Panc1 (cell line): ENCODE measurements around the gene CD55. TPM values are rescaled to one million over a fixed set of nuclear protein-coding genes. Genes with fewer than 3 reads are reported as not detected.

Experiments
- ATAC-seq: fragments of 200-7000 bp; cut with Tn5 transposase; 2 replicates; pipeline ENCODE4 v1.9.1; 2020; ENCODE audit warnings: mild to moderate bottlenecking, moderate library complexity
- BruUV-seq: library from RNA; stranded (reverse); fragments of 400-500 nt; replicated peaks from 2 replicates; lab custom pipeline; 2021; lab: Mats Ljungman, UMichigan
- CTCF ChIA-PET: fragments of 300-600 bp; sonication (Branson Sonifier 250); formaldehyde crosslinking; loops from one replicate; lab custom pipeline; 2022; ENCODE audit warnings: antibody characterized with exemption; lab: Charles Lee
- POLR2A ChIA-PET: fragments of 300-600 bp; sonication (Branson Sonifier 250); formaldehyde crosslinking; loops from one replicate; lab custom pipeline; 2022; ENCODE audit warnings: antibody characterized with exemption; lab: Charles Lee
- DNase-seq: peaks from one replicate; pipeline ENCODE4 v3.0.0-alpha.2; 2010; ENCODE audit warnings: low read depth, low spot score
- H3K27ac ChIP-seq: 2 replicates; pipeline ENCODE4 v1.5.1; 2011; ENCODE audit warnings: mild to moderate bottlenecking, low read length, inconsistent platforms
- H3K27me3 ChIP-seq: fragments of 200-500 bp; sonication (Bioruptor generic); 2 replicates; pipeline ENCODE4 v1.6.0; 2014; ENCODE audit warnings: low read length, inconsistent platforms; ENCODE audit not compliant: control insufficient read depth, insufficient read depth
- H3K36me3 ChIP-seq: fragments of 200-500 bp; sonication (Bioruptor generic); 2 replicates; pipeline ENCODE4 v1.5.1; 2014; ENCODE audit warnings: inconsistent platforms, mild to moderate bottlenecking, low read length, moderate library complexity; ENCODE audit not compliant: control insufficient read depth, insufficient read depth
- H3K4me1 ChIP-seq: 2 replicates; pipeline ENCODE4 v1.5.1; 2011; ENCODE audit warnings: inconsistent platforms, mild to moderate bottlenecking, low read length, moderate library complexity; ENCODE audit not compliant: control insufficient read depth, insufficient read depth
- H3K4me3 ChIP-seq, 2 experiments: 2 replicates each; pipeline ENCODE4 v1.5.1; 2011 to 2012; ENCODE audit warnings: low read depth in 2 of 2, low read length in 2 of 2, mild to moderate bottlenecking in 2 of 2, inconsistent platforms in 1 of 2, moderate library complexity in 1 of 2
- H3K9me3 ChIP-seq: fragments of 200-500 bp; sonication (Bioruptor generic); 2 replicates; pipeline ENCODE4 v1.5.1; 2014; ENCODE audit warnings: low read depth, mild to moderate bottlenecking, inconsistent platforms, low read length, moderate library complexity; ENCODE audit not compliant: control insufficient read depth, insufficient read depth
- POLR2AphosphoS5 ChIP-seq: IDR thresholded peaks from 2 replicates; pipeline ENCODE4 v1.6.1; 2012; ENCODE audit warnings: mild to moderate bottlenecking, low read depth, low read length, moderate library complexity
- SIN3A ChIP-seq: IDR thresholded peaks from 2 replicates; pipeline ENCODE4 v1.6.1; 2012; ENCODE audit warnings: low read depth, mild to moderate bottlenecking, low read length, moderate library complexity, borderline replicate concordance; ENCODE audit not compliant: insufficient read depth
- TCF7L2 ChIP-seq: IDR thresholded peaks from 2 replicates; pipeline ENCODE4 v1.6.1; 2011; ENCODE audit warnings: mild to moderate bottlenecking, low read depth, low read length, inconsistent platforms
- in situ Hi-C: cut with HindIII; loops from 2 replicates; pipeline ENCODE4 v1.10.0; 2016; ENCODE audit warnings: low sequenced_read_pairs, low pct_unique_long_range_greater_than_20kb
- intact Hi-C: fragments of 100-400 bp; cut with micrococcal nuclease; formaldehyde crosslinking; loops from one replicate; pipeline ENCODE4 v1.10.0; 2022; ENCODE audit not compliant: unreplicated experiment
- total RNA-seq: library from RNA; stranded (reverse); gene quantifications from one replicate; pipeline ENCODE4 v1.2.1, GENCODE V29; 2021; ENCODE audit not compliant: unreplicated experiment
- TF ChIP-seq, protein P1 (sequence below): fragments of 450-650 bp; IDR thresholded peaks from 2 replicates; pipeline ENCODE4 v1.5.1; 2017; ENCODE audit warnings: mild to moderate bottlenecking
- TF ChIP-seq, protein P2 (sequence below), 2 experiments: IDR thresholded peaks; 2 replicates each; pipeline ENCODE4 v1.6.1; 2011 to 2012; ENCODE audit warnings: low read depth in 2 of 2, control low read depth in 1 of 2, low read length in 1 of 2, mild to moderate bottlenecking in 1 of 2, moderate library complexity in 1 of 2; ENCODE audit not compliant: insufficient read depth in 1 of 2

Gene CD55
- total RNA-seq, 1 experiment from 2014 or later = 12.1 TPM

GRCh38 chr1:207361029-207361428, 39.6 kb downstream of the CD55 start:
- Histone ChIP-seq H3K9me3 (no peaks in the 10 kb centered on the region), H3K27me3 (no peaks in the 10 kb centered on the region), H3K4me3 (no peak overlapping the region), H3K36me3 (no peaks in the 10 kb centered on the region), H3K27ac (no peak overlapping the region), H3K4me1 (no peaks in the 10 kb centered on the region)
- in situ Hi-C loops = no loop called here
- ChIA-PET CTCF (no interaction called here), POLR2A (no interaction called here)
- BruUV-seq = no TSS peak
- ATAC-seq (no peak), DNase-seq (no peak)
- TF ChIP-seq POLR2AphosphoS5 (no peak), TCF7L2 (no peak), SIN3A (no peak)
- TF ChIP-seq, protein P1, sequence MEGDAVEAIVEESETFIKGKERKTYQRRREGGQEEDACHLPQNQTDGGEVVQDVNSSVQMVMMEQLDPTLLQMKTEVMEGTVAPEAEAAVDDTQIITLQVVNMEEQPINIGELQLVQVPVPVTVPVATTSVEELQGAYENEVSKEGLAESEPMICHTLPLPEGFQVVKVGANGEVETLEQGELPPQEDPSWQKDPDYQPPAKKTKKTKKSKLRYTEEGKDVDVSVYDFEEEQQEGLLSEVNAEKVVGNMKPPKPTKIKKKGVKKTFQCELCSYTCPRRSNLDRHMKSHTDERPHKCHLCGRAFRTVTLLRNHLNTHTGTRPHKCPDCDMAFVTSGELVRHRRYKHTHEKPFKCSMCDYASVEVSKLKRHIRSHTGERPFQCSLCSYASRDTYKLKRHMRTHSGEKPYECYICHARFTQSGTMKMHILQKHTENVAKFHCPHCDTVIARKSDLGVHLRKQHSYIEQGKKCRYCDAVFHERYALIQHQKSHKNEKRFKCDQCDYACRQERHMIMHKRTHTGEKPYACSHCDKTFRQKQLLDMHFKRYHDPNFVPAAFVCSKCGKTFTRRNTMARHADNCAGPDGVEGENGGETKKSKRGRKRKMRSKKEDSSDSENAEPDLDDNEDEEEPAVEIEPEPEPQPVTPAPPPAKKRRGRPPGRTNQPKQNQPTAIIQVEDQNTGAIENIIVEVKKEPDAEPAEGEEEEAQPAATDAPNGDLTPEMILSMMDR = no peak
- TF ChIP-seq, protein P2, sequence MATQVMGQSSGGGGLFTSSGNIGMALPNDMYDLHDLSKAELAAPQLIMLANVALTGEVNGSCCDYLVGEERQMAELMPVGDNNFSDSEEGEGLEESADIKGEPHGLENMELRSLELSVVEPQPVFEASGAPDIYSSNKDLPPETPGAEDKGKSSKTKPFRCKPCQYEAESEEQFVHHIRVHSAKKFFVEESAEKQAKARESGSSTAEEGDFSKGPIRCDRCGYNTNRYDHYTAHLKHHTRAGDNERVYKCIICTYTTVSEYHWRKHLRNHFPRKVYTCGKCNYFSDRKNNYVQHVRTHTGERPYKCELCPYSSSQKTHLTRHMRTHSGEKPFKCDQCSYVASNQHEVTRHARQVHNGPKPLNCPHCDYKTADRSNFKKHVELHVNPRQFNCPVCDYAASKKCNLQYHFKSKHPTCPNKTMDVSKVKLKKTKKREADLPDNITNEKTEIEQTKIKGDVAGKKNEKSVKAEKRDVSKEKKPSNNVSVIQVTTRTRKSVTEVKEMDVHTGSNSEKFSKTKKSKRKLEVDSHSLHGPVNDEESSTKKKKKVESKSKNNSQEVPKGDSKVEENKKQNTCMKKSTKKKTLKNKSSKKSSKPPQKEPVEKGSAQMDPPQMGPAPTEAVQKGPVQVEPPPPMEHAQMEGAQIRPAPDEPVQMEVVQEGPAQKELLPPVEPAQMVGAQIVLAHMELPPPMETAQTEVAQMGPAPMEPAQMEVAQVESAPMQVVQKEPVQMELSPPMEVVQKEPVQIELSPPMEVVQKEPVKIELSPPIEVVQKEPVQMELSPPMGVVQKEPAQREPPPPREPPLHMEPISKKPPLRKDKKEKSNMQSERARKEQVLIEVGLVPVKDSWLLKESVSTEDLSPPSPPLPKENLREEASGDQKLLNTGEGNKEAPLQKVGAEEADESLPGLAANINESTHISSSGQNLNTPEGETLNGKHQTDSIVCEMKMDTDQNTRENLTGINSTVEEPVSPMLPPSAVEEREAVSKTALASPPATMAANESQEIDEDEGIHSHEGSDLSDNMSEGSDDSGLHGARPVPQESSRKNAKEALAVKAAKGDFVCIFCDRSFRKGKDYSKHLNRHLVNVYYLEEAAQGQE (IDR thresholded peaks at IDR 0.05; ENCODE audit: insufficient read depth in 1 of 2, low read depth in 2 of 2, low read length in 1 of 2) = no peak
- intact Hi-C loops = no loop called here

- Histone ChIP-seq H3K9me3 (no peaks in the 10 kb centered on the region), H3K4me1 (no peaks in the 10 kb centered on the region), H3K27me3 (no peaks in the 10 kb centered on the region), H3K36me3 (no peaks in the 10 kb centered on the region), H3K4me3 (no peak overlapping the region), H3K27ac (no peak overlapping the region)
- DNase-seq (no peak), ATAC-seq (no peak)
- intact Hi-C loops = no loop called here
- ChIA-PET POLR2A (no interaction called here), CTCF (no interaction called here)
- in situ Hi-C loops = no loop called here
- BruUV-seq = no TSS peak
- TF ChIP-seq TCF7L2 (no peak), SIN3A (no peak), POLR2AphosphoS5 (no peak)
- TF ChIP-seq, protein P1 = no peak
- TF ChIP-seq, protein P2 (IDR thresholded peaks at IDR 0.05; ENCODE audit: insufficient read depth in 1 of 2, low read depth in 2 of 2, low read length in 1 of 2) = no peak
Observed at GRCh38 chr1:207361889-207362288, 40.4 kb downstream of the CD55 start.
